Effector CD4-positive, alpha-beta T cell (primary cell): ENCODE results near the gene SCN5A.

ENCODE experiments used
- DNase-seq: peaks from one replicate; pipeline ENCODE4 v3.0.0-alpha.2; 2020

SCN5A gene

GRCh38 chr3:38534180-38534579 is 115.3 kb downstream of the SCN5A start:
- no peak for DNase-seq

- no peak for DNase-seq
These were observed 116.1 kb downstream of the SCN5A start for GRCh38 chr3:38533285-38533976.

GRCh38 chr3:38532529-38532928 is 117.0 kb downstream of the SCN5A start:
- no peak for DNase-seq

GRCh38 chr3:38528457-38528856 is 121.0 kb downstream of the SCN5A start:
- DNase-seq, result no peak

GRCh38 chr3:38526792-38527191 is 122.7 kb downstream of the SCN5A start:
- no peak for DNase-seq

- DNase-seq, result no peak
These were observed 125.2 kb downstream of the SCN5A start for GRCh38 chr3:38524141-38524739.

GRCh38 chr3:38522002-38522401 is 127.5 kb downstream of the SCN5A start:
- no peak for DNase-seq

- peak; percentile 48 for DNase-seq
These were observed 128.0 kb downstream of the SCN5A start for GRCh38 chr3:38521391-38521987.

- DNase-seq, result no peak
These were observed 129.8 kb downstream of the SCN5A start for GRCh38 chr3:38519651-38520050.

- DNase-seq, result no peak
These were observed 130.5 kb downstream of the SCN5A start for GRCh38 chr3:38519000-38519399.

GRCh38 chr3:38516669-38517068 is 132.8 kb downstream of the SCN5A start:
- DNase-seq, result no peak

GRCh38 chr3:38515367-38515766 is 134.1 kb downstream of the SCN5A start:
- DNase-seq, result no peak

GRCh38 chr3:38511546-38511945 is 137.9 kb downstream of the SCN5A start:
- DNase-seq, result no peak

- DNase-seq, result no peak
These were observed 138.9 kb downstream of the SCN5A start for GRCh38 chr3:38510631-38511030.

GRCh38 chr3:38509732-38510131 is 139.8 kb downstream of the SCN5A start:
- DNase-seq, result no peak

GRCh38 chr3:38507120-38507519 is 142.4 kb downstream of the SCN5A start:
- no peak for DNase-seq

GRCh38 chr3:38500688-38501417 is 148.6 kb downstream of the SCN5A start:
- no peak for DNase-seq
